ENCODE measurements around the gene ARHGAP12.

DNA sequence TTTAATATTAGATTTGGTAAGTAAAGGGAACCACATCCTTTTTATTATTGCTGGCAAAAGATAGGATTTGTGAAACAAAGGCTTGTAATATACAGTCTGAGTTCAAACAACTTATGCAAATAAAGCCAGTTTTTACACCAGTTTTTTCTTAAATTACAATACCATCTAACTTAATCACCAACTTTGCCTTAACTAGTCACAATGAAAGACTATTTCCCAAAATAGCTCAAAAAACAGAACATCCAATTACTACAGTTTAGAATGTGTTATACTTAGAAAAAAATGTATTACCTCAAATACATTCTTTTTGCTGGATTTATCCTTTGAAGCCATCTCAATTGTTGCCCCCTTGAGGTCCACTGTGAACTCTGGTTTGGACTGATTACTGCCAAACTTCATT is 108.5 kb downstream of the ARHGAP12 start:
- TF ChIP-seq EZH2 (IDR thresholded peaks at IDR 0.05; ENCODE audit: insufficient read depth, poor library complexity, severe bottlenecking) (no peak), EZH2phosphoT487 (IDR thresholded peaks at IDR 0.05; ENCODE audit: insufficient read depth, low read depth) (no peak)
